Activated CD8-positive, alpha-beta memory T cell treated with anti-CD3 and anti-CD28 coated beads for 48 hours (primary cell): Measurements from ENCODE around the gene PCSK6.

Experiments
- DNase-seq, 3 experiments: peaks; one replicate each; pipeline ENCODE4 v3.0.0-alpha.2; 2020; ENCODE audit warnings: low read depth in 2 of 3, low spot score in 2 of 3

The PCSK6 gene

GRCh38 chr15:101329867-101330380 is 159.6 kb downstream of the PCSK6 start:
- no peak for DNase-seq

- DNase-seq = no peak
Observed at GRCh38 chr15:101329309-101329863, 160.1 kb downstream of the PCSK6 start.

GRCh38 chr15:101328001-101328400 is 161.5 kb downstream of the PCSK6 start:
- no peak for DNase-seq

GRCh38 chr15:101327147-101327740 is 162.3 kb downstream of the PCSK6 start:
- no peak for DNase-seq

- DNase-seq = no peak
Observed at GRCh38 chr15:101326462-101327146, 162.9 kb downstream of the PCSK6 start.

GRCh38 chr15:101326026-101326315 is 163.5 kb downstream of the PCSK6 start:
- DNase-seq = no peak

- no peak for DNase-seq
Observed at GRCh38 chr15:101325263-101326025, 164.1 kb downstream of the PCSK6 start.

- DNase-seq = no peak
Observed at GRCh38 chr15:101324524-101325177, 164.9 kb downstream of the PCSK6 start.

- DNase-seq = no peak
Observed at GRCh38 chr15:101323793-101324523, 165.5 kb downstream of the PCSK6 start.

- DNase-seq = no peak
Observed at GRCh38 chr15:101322854-101323477, 166.5 kb downstream of the PCSK6 start.

- DNase-seq = no peak
Observed at GRCh38 chr15:101322016-101322695, 167.4 kb downstream of the PCSK6 start.

- DNase-seq = peak in 2 of 3 experiments; percentile 26 to 27
Observed at GRCh38 chr15:101320501-101321052, 168.9 kb downstream of the PCSK6 start.

GRCh38 chr15:101318839-101319238 is 170.7 kb downstream of the PCSK6 start:
- DNase-seq = no peak

GRCh38 chr15:101318147-101318819 is 171.2 kb downstream of the PCSK6 start:
- no peak for DNase-seq

- DNase-seq = no peak
Observed at GRCh38 chr15:101317336-101317872, 172.1 kb downstream of the PCSK6 start.

- DNase-seq = no peak
Observed at GRCh38 chr15:101316529-101316928, 173.0 kb downstream of the PCSK6 start.

GRCh38 chr15:101315736-101316135 is 173.8 kb downstream of the PCSK6 start:
- DNase-seq = no peak

GRCh38 chr15:101314336-101315125 is 175.0 kb downstream of the PCSK6 start:
- no peak for DNase-seq
